HPDE6-E6E7 (cell line): ENCODE results near the gene PTPN7.
"Not testable (repeated sequence)": the region's sequence is repeated elsewhere in the genome, so short reads cannot be mapped to it uniquely, and the experiment has no call there.

Experiments
- DNase-seq: peaks from one replicate; pipeline ENCODE4 v3.0.0; 2011; ENCODE audit warnings: missing footprints; ENCODE audit errors: extremely low spot score

The PTPN7 gene

DNA sequence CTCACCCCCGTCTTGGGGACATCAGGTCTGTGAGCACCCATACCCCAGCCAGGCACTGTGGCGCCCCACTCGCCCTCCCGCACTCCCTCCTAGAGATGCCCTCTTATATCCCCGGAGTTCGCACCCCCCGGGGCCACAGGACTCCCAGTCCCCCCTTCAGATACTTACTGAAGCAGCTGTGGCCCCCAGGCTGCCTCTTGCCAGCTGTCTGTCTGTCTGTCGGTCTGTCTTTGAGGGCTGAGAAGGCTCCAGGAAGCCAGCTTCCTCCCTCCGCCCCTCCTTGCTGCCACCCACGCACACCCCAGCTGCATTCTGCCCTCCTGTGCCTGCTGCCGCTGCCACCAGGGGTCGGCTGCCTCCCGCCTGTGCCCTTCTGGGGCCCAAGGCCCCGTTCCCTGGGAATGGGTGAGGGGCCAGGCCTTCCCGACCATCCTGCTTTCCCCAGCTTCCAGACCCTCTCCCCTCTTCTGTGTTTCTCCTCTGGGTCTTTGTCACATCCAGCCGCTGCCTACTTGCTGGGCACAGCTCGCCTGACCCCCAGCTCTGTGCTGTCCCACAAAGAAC lies at the start of gene PTPN7:
PTPN7 (minus strand) TSS at position 226 of the 564 bp plus-strand sequence. CDS start 1,200 bp downstream, outside the sequence.
- DNase-seq, result no peak

DNA sequence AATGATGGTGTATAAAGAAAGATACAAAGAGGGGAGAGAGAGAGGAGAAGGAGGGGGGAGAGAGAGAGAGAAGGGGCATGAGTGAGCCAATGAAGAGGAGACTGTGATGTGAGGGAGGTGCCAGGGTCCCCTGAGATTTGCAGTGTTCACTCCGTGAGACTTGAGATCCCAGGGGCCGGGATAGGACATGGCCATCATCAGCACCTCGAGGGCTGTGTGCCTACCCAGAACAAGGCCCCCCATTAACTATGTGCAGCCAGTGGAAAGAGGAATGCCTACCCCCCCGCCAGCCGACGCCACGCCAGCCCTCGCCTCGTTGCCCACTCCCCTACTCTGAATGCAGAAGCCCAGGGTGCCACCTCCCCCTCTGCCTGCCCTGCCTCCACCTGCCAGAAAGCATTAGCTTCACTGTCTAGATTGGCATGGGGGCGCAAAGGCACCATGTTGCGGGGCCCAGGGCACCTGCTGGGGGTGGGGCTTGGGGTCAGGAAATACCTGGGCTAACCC lies 48.0 kb upstream of the PTPN7 start:
- no peak for DNase-seq

DNA sequence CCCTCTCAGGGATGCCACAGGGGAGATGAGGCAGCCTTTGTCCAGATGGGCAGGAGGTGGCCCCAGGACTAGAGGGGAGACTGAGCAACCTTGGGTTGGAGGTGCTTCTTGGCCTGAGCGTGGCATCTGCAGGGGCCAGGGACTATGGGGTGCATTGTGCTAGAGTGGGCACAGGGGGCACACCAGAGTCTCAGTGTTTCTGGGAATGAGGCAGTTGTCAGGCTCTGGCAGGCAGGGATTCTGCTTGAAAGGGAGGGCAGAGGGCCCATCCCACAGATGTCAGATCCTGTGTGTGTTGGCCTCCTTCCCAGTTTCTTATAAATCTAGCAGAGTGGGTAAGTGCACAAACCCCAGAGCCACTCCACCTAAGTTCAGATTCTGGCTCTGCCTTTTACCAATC lies 46.9 kb upstream of the PTPN7 start:
- DNase-seq, result no peak

GRCh38 chr1:202205523-202206190 lies 45.3 kb upstream of the PTPN7 start:
- DNase-seq, result no peak

- no peak for DNase-seq
These were observed 43.7 kb upstream of the PTPN7 start for GRCh38 chr1:202204065-202204464.

DNA sequence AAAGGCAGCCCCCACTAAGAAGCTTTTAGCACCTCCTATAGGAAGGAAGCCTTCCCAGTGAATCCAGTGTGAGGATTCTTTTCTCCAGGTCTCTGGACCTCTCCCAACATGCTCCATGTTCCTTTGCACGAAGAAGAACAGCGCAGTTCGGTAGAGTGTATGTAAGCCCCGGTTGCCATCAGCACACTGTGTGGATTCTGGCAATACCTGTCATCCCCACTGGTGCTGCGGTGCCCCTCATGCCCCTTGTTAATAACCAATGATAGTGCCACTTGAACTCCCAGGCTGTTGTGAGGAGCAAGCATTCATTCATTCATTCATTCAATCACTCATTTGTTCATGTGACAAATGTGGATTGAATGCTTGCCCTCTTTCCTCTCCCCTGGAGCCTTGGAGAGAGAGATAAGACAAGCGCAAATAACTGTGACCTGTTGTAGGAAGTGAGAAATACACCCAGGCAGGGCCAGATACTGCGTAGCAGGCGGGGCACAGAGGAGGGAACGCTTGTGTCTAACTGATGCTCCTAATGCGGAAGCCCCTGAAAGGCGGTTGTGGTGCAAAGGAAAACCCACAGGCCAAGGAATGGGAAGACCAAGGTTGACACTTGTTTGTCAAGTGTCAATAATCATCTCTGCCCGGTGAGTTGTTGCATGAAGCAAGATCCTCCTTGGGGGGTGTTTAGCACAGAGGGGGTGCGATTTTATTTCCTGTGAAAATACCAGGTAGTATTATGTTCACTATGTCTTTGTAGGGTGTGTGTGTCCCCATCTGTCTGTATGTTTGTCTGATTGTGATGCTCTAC lies 43.0 kb upstream of the PTPN7 start:
- no peak for DNase-seq

- DNase-seq, result no peak
These were observed 42.2 kb upstream of the PTPN7 start for GRCh38 chr1:202202500-202203168.

DNA sequence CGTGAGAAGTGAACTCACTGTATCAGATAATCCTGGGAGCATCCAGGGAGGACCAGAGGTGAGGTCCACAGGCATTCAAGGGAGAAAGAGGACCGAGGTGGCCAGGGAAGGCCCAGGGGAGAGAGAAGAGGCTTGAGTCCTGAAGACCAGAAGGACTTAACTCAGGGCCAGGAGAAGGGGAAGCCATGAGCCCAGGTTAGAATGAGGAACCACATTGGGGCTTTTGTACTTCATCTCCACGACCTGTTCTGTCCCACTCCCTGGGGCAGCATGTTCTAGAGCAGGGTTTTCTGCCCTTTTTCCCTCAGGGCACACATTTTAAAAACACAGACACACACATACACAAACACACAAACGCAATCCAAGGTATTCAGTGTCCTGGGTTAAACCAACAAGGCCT lies 41.6 kb upstream of the PTPN7 start:
- no peak for DNase-seq

GRCh38 chr1:202201266-202201665 lies 40.9 kb upstream of the PTPN7 start:
- DNase-seq, result no peak

DNA sequence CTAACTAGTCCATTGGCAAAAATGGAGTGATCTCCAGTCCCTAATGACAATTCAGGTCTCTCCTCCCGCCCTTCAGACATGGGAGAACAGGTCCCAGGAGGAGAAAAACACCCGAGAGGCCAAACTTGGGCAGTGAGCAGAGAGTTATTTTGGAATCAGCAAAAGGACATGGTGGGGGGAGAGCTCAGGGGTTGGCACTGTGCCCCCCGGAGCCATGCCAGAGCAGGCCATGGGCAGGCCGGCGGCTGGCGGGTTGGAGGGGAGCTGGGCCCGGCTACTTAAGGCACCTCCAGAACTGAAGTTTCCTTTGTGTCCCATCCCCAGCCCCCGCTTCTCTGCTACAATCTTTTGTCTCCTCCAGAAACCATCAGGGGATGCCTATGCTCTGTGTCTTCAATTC lies 40.3 kb upstream of the PTPN7 start:
- DNase-seq, result no peak

- peak; percentile 40 for DNase-seq
These were observed 39.7 kb upstream of the PTPN7 start for GRCh38 chr1:202200112-202200548.

- DNase-seq, result no peak
These were observed 38.9 kb upstream of the PTPN7 start for GRCh38 chr1:202199040-202199889.

DNA sequence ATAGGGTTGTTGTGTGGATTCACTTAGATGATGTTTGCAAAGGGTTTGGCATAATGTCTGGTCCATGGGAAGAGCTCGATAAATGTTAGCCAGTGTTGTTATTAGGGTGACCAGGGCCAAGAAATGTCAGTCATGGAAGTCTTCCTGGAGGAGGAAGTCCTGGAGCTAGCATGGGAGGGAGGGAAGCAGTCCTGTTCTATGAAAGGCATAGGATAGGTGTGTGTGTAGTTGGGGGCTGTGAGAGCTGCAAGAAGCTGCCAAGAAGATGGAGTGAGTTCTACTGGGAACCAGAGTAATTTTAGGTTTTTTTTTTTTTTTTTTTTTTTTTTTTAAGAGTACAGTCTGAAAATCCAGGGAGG lies 37.9 kb upstream of the PTPN7 start:
- DNase-seq, result no peak

DNA sequence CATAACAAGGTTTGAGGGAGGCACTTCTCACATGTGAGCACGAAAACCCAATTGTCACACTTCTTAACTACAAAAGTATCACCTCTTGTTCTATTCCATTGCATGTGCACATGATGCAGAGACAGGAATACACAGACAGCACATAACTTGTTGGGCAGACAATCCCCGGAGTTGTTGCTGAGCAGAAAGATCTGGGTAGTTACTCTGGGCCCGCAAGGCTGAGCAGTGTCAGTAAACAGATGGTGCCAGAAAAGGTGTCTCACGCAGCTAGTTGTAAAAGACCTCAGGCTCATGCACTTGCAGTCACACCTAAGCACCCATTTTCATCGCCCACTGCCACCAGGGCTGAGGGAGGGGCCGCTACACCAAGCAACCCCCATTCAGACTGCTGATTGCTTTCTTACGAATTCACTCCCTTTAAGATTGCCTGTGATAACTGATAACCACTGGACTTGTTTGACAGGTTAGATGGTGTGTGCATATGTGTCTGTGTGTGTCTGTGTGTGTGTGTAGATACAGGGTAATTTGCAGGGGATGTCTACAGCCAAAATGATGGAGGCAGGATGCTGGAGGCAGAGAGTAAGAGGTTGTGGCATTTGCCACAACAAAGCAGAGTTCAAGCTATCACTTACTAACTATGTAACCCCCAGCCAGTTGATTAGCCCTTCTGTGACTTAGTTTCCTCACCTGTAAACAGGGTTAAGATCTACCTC lies 37.4 kb upstream of the PTPN7 start:
- no peak for DNase-seq

- no peak for DNase-seq
These were observed 33.9 kb upstream of the PTPN7 start for GRCh38 chr1:202194328-202194648.

GRCh38 chr1:202193614-202194327 lies 33.4 kb upstream of the PTPN7 start, which contains the start of gene LGR6:
LGR6 (plus strand) TSS chr1:202193799; CDS start chr1:202193990, 191 bp downstream.
- no peak for DNase-seq

- no peak for DNase-seq
These were observed 32.6 kb upstream of the PTPN7 start for GRCh38 chr1:202192770-202193613.

DNA sequence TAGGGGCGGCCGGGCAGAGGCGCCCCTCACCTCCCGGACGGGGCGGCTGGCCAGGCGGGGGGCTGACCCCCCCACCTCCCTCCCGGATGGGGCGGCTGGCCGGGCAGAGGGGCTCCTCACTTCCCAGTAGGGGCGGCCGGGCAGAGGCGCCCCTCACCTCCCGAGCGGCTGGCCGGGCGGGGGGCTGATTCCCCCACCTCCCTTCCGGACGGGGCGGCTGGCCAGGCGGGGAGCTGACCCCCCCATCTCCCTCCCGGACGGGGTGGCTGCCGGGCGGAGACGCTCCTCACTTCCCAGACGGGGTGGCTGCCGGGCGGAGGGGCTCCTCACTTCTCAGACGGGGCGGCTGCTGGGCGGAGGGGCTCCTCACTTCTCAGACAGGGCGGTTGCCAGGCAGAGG lies 31.0 kb upstream of the PTPN7 start:
- DNase-seq, result not testable (repeated sequence)
